H9 (cell line): Measurements from ENCODE around the gene HIPK2. TPM values are rescaled to one million over a fixed set of nuclear protein-coding genes. Genes with fewer than 3 reads are reported as not detected.

Experiments used
- DNase-seq: peaks from one replicate; pipeline ENCODE4 v3.0.0-alpha.2; 2017
- H2AFZ ChIP-seq: one replicate; pipeline ENCODE4 v1.6.1; 2013; ENCODE audit warnings: mild to moderate bottlenecking, low read length, control low read depth, moderate library complexity
- H2AK5ac ChIP-seq: 2 replicates; pipeline ENCODE4 v1.6.1; 2013; ENCODE audit warnings: low read length, control low read depth, mixed read lengths; ENCODE audit not compliant: insufficient read length
- H2BK120ac ChIP-seq: one replicate; pipeline ENCODE4 v1.6.1; 2013; ENCODE audit warnings: low read depth, mild to moderate bottlenecking, low read length, control low read depth, inconsistent platforms; ENCODE audit not compliant: poor library complexity, severe bottlenecking
- H2BK12ac ChIP-seq: 2 replicates; pipeline ENCODE4 v1.6.1; 2013; ENCODE audit warnings: low read length, control low read depth, mixed read lengths, low read depth; ENCODE audit not compliant: insufficient read length
- H2BK15ac ChIP-seq: 2 replicates; pipeline ENCODE4 v1.6.1; 2013; ENCODE audit warnings: low read depth, low read length, control low read depth
- H2BK20ac ChIP-seq: one replicate; pipeline ENCODE4 v1.6.1; 2013; ENCODE audit warnings: low read depth, mild to moderate bottlenecking, low read length, control low read depth, inconsistent platforms; ENCODE audit not compliant: poor library complexity, severe bottlenecking
- H2BK5ac ChIP-seq: 2 replicates; pipeline ENCODE4 v1.6.1; 2013; ENCODE audit warnings: low read length, control low read depth, mixed read lengths; ENCODE audit not compliant: insufficient read length
- H3K14ac ChIP-seq: 2 replicates; pipeline ENCODE4 v1.6.1; 2013; ENCODE audit warnings: low read length, control low read depth; ENCODE audit not compliant: insufficient read depth
- H3K18ac ChIP-seq: 2 replicates; pipeline ENCODE4 v1.6.1; 2013; ENCODE audit warnings: low read depth, mild to moderate bottlenecking, mixed read lengths, low read length, control low read depth; ENCODE audit not compliant: insufficient read length
- H3K23ac ChIP-seq: 2 replicates; pipeline ENCODE4 v1.6.1; 2013; ENCODE audit warnings: low read length, control low read depth, mixed read lengths, low read depth; ENCODE audit not compliant: insufficient read length
- H3K23me2 ChIP-seq: 2 replicates; pipeline ENCODE4 v1.6.1; 2013; ENCODE audit warnings: low read depth, mild to moderate bottlenecking, mixed read lengths, low read length, control low read depth; ENCODE audit not compliant: insufficient read length, poor library complexity, severe bottlenecking
- H3K27ac ChIP-seq: 2 replicates; pipeline ENCODE4 v1.5.1; 2013; ENCODE audit warnings: low read length, control low read depth, mixed read lengths, low read depth; ENCODE audit not compliant: insufficient read length
- H3K27me3 ChIP-seq: 2 replicates; pipeline ENCODE4 v1.6.1; 2013; ENCODE audit warnings: low read length, control low read depth, inconsistent platforms; ENCODE audit not compliant: insufficient read depth
- H3K4ac ChIP-seq: 2 replicates; pipeline ENCODE4 v1.6.1; 2013; ENCODE audit warnings: low read depth, mild to moderate bottlenecking, control low read depth, inconsistent platforms, low read length, moderate library complexity
- H3K4me1 ChIP-seq: 2 replicates; pipeline ENCODE4 v1.6.1; 2013; ENCODE audit warnings: low read length, control low read depth, inconsistent platforms; ENCODE audit not compliant: insufficient read depth
- H3K4me2 ChIP-seq: 2 replicates; pipeline ENCODE4 v1.6.1; 2013; ENCODE audit warnings: low read length, control low read depth, mixed read lengths; ENCODE audit not compliant: insufficient read length, insufficient read depth
- H3K56ac ChIP-seq: 2 replicates; pipeline ENCODE4 v1.6.1; 2013; ENCODE audit warnings: low read depth, mild to moderate bottlenecking, mixed read lengths, low read length, control low read depth; ENCODE audit not compliant: insufficient read length
- H3K79me1 ChIP-seq: 2 replicates; pipeline ENCODE4 v1.6.1; 2013; ENCODE audit warnings: low read depth, mild to moderate bottlenecking, moderate library complexity, low read length, control low read depth, inconsistent platforms; ENCODE audit not compliant: insufficient read depth, poor library complexity, severe bottlenecking
- H3K79me2 ChIP-seq: 2 replicates; pipeline ENCODE4 v1.6.1; 2013; ENCODE audit warnings: low read length, control low read depth, inconsistent platforms; ENCODE audit not compliant: insufficient read depth
- H3K9ac ChIP-seq: 2 replicates; pipeline ENCODE4 v1.6.1; 2013; ENCODE audit warnings: low read length, control low read depth, mixed read lengths; ENCODE audit not compliant: insufficient read length; ENCODE audit errors: extremely low read depth
- H3K9me3 ChIP-seq: one replicate; pipeline ENCODE4 v1.6.1; 2013; ENCODE audit warnings: low read depth, low read length, inconsistent platforms; ENCODE audit not compliant: control insufficient read depth
- H3T11ph ChIP-seq: one replicate; pipeline ENCODE4 v1.6.1; 2013; ENCODE audit warnings: mild to moderate bottlenecking, low read length, control low read depth, inconsistent platforms
- H4K20me1 ChIP-seq: one replicate; pipeline ENCODE4 v1.6.1; 2013; ENCODE audit not compliant: control insufficient read depth, insufficient read length, insufficient read depth
- H4K5ac ChIP-seq: 2 replicates; pipeline ENCODE4 v1.6.1; 2013; ENCODE audit warnings: low read depth, mild to moderate bottlenecking, mixed read lengths, low read length, control low read depth; ENCODE audit not compliant: insufficient read length
- H4K8ac ChIP-seq: replicated peaks from 2 replicates; pipeline ENCODE4 v1.6.1; 2013; ENCODE audit warnings: low read length, control low read depth, mixed read lengths, low read depth; ENCODE audit not compliant: insufficient read length
- H4K91ac ChIP-seq: 2 replicates; pipeline ENCODE4 v1.6.1; 2013; ENCODE audit warnings: low read depth, mild to moderate bottlenecking, moderate library complexity, mixed read lengths, low read length, control low read depth; ENCODE audit not compliant: insufficient read length
- H3K27ac Mint-ChIP-seq, 3 experiments: 2 replicates in 2 of 3; 3 replicates in 1 of 3; pipeline ENCODE4 v1.8.0; 2020 to 2021; ENCODE audit warnings: mixed read lengths in 3 of 3, mild to moderate bottlenecking in 1 of 3, moderate library complexity in 1 of 3
- H3K27me3 Mint-ChIP-seq: 2 replicates; pipeline ENCODE4 v1.8.0; 2021; ENCODE audit warnings: low read depth, mild to moderate bottlenecking, moderate library complexity, mixed read lengths
- H3K36me3 Mint-ChIP-seq, 3 experiments: 2 replicates in 2 of 3; 3 replicates in 1 of 3; pipeline ENCODE4 v1.8.0; 2020 to 2021; ENCODE audit warnings: low read depth in 3 of 3, mixed read lengths in 3 of 3; ENCODE audit not compliant: insufficient read depth in 1 of 3
- H3K4me1 Mint-ChIP-seq, 2 experiments: 2 replicates each; pipeline ENCODE4 v1.8.0; 2020; ENCODE audit warnings: mixed read lengths in 2 of 2
- H3K4me3 Mint-ChIP-seq, 2 experiments: 2 replicates in 1 of 2; 3 replicates in 1 of 2; pipeline ENCODE4 v1.8.0; 2020 to 2021; ENCODE audit warnings: mild to moderate bottlenecking in 2 of 2, mixed read lengths in 2 of 2, moderate library complexity in 1 of 2
- H3K9me3 Mint-ChIP-seq, 2 experiments: 2 replicates in 1 of 2; 3 replicates in 1 of 2; pipeline ENCODE4 v1.8.0; 2020; ENCODE audit warnings: mild to moderate bottlenecking in 2 of 2, mixed read lengths in 2 of 2, moderate library complexity in 1 of 2
- WGBS: extraction: QIAGEN DNeasy Blood & Tissue Kit; methylation state at CpG from one replicate; pipeline ENCODE4 v1.1.7; 2013; ENCODE audit warnings: missing lambda C conversion rate, low lambda C conversion rate, mixed read lengths; ENCODE audit not compliant: insufficient read length; ENCODE audit errors: extremely low coverage; 5-methylcytosine and 5-hydroxymethylcytosine counted together
- total RNA-seq: library from RNA; stranded (reverse); gene quantifications from 2 replicates; pipeline ENCODE4 v1.2.1, GENCODE V29; 2021
- TF ChIP-seq, protein P1 (sequence below): fragments of 200-600 bp; sonication (generic); conservative IDR thresholded peaks from 3 replicates; pipeline ENCODE4 v1.8.0; 2021; ENCODE audit warnings: antibody characterized with exemption, mild to moderate bottlenecking

The HIPK2 gene
- total RNA-seq, 1 experiment from 2014 or later: 21.9 TPM

GRCh38 chr7:139594090-139594489 is 183.7 kb downstream of the HIPK2 start:
- H3K79me1 ChIP-seq: no peaks in the 10 kb centered on the region
- no peaks in the 10 kb centered on the region for H4K20me1 ChIP-seq
- no peak overlapping the region for H3K27ac ChIP-seq
- H3K56ac ChIP-seq: no peak overlapping the region
- TF ChIP-seq, protein P1, sequence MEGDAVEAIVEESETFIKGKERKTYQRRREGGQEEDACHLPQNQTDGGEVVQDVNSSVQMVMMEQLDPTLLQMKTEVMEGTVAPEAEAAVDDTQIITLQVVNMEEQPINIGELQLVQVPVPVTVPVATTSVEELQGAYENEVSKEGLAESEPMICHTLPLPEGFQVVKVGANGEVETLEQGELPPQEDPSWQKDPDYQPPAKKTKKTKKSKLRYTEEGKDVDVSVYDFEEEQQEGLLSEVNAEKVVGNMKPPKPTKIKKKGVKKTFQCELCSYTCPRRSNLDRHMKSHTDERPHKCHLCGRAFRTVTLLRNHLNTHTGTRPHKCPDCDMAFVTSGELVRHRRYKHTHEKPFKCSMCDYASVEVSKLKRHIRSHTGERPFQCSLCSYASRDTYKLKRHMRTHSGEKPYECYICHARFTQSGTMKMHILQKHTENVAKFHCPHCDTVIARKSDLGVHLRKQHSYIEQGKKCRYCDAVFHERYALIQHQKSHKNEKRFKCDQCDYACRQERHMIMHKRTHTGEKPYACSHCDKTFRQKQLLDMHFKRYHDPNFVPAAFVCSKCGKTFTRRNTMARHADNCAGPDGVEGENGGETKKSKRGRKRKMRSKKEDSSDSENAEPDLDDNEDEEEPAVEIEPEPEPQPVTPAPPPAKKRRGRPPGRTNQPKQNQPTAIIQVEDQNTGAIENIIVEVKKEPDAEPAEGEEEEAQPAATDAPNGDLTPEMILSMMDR: no peak
- Mint-ChIP-seq H3K4me3 (no peak overlapping the region; a peak in 1 of 5 replicates), H3K27ac (no peak overlapping the region), H3K9me3 (no peaks in the 10 kb centered on the region), H3K27me3 (no peaks in the 10 kb centered on the region), H3K36me3 (peaks cover 0 to 19% (median 7%) of the 10 kb centered on the region in 3 experiments; a peak in 5 of 7 replicates), H3K4me1 (no peaks in the 10 kb centered on the region)
- no peaks in the 10 kb centered on the region for H3K27me3 ChIP-seq
- no peak overlapping the region for H2BK5ac ChIP-seq
- no peak overlapping the region for H3K9ac ChIP-seq
- no peak overlapping the region for H4K91ac ChIP-seq
- H3K9me3 ChIP-seq: no peaks in the 10 kb centered on the region
- H4K8ac ChIP-seq: no peak overlapping the region
- H3K14ac ChIP-seq: no peak overlapping the region
- no peaks in the 10 kb centered on the region for H3K4me1 ChIP-seq
- no peak overlapping the region for H2AFZ ChIP-seq
- H2BK20ac ChIP-seq: no peak overlapping the region
- H3K18ac ChIP-seq: no peak overlapping the region
- H3K4ac ChIP-seq: no peak overlapping the region
- no CpG with 5 or more reads among the region's 2 CpGs for WGBS
- H4K5ac ChIP-seq: no peak overlapping the region
- no peaks in the 10 kb centered on the region for H3K23me2 ChIP-seq
- no peak overlapping the region for H3T11ph ChIP-seq
- no peak overlapping the region for H3K4me2 ChIP-seq
- no peak overlapping the region for H2BK15ac ChIP-seq
- no peak overlapping the region for H2AK5ac ChIP-seq
- DNase-seq: no peak
- H2BK120ac ChIP-seq: no peak overlapping the region
- H3K79me2 ChIP-seq: no peaks in the 10 kb centered on the region
- H3K23ac ChIP-seq: no peak overlapping the region
- H2BK12ac ChIP-seq: no peak overlapping the region
